Left lung (tissue), 10 donors: ENCODE data around the gene ZBTB7B. TPM values are rescaled to one million over a fixed set of nuclear protein-coding genes. Genes with fewer than 3 reads are reported as not detected.
"Not testable (repeated sequence)": the region's sequence is repeated elsewhere in the genome, so short reads cannot be mapped to it uniquely, and the experiment has no call there.

Experiments
- ATAC-seq: fragments of 200-7000 bp; cut with Tn5 transposase; one replicate; pipeline ENCODE4 v1.9.1; 2020; ENCODE audit warnings: moderate library complexity
- DNase-seq, 4 donors: peaks; one replicate each; pipeline ENCODE4 v3.0.0-alpha.2; 2013 to 2020
- H3K27ac ChIP-seq, 2 donors: fragments of 200-600 bp; sonication (generic) in 1 of 2; one replicate each; pipeline versions ENCODE4 v1.5.0 to v1.8.0; 2020 to 2021
- H3K27me3 ChIP-seq, 2 donors: fragments of 200-600 bp; sonication (generic) in 1 of 2; one replicate each; pipeline versions ENCODE4 v1.5.0 to v1.8.0; 2020 to 2021
- H3K36me3 ChIP-seq, 2 donors: fragments of 200-600 bp; sonication (generic) in 1 of 2; one replicate each; pipeline versions ENCODE4 v1.5.0 to v1.8.0; 2020 to 2021
- H3K4me1 ChIP-seq, 2 donors: fragments of 200-600 bp; one replicate each; pipeline ENCODE4 v1.8.0; 2021
- H3K4me3 ChIP-seq, 2 donors: fragments of 200-600 bp; sonication (generic) in 1 of 2; one replicate each; pipeline versions ENCODE4 v1.5.0 to v1.8.0; 2020 to 2021; ENCODE audit warnings: mild to moderate bottlenecking in 1 of 2
- H3K9me3 ChIP-seq, 2 donors: fragments of 200-600 bp; sonication (generic) in 1 of 2; one replicate each; pipeline versions ENCODE4 v1.5.0 to v1.8.0; 2020 to 2021
- CTCF ChIP-seq, 2 donors: fragments of 200-600 bp; sonication (generic) in 1 of 2; IDR thresholded peaks; one replicate each; pipeline versions ENCODE4 v1.5.0 to v1.8.0; 2021; ENCODE audit warnings: antibody characterized with exemption in 2 of 2
- intact Hi-C, 2 donors: fragments of 100-400 bp; cut with DNase I; formaldehyde crosslinking; loops; one replicate each; pipeline versions ENCODE4 v1.11.2 to v1.14.2; 2022
- polyA plus RNA-seq, 6 donors: library from polyadenylated mRNA; unstranded; fragments of 120-200 nt; gene quantifications; one replicate each; pipeline ENCODE4 v1.2.1, GENCODE V29; 2013; ENCODE audit not compliant: insufficient read length in 6 of 6
- total RNA-seq, 2 donors: library from RNA; stranded (reverse); fragmentation: NEBNext Ultra II Directional; extraction: Animal tissue kit (Norgen Biotek cat#: 25700); gene quantifications; one replicate each; pipeline ENCODE4 v1.2.1, GENCODE V29; 2021
- donor health status: DM: no; HTN: yes; CAD: no.
- donor health status: DM: no; HTN: no; CAD: no.

The ZBTB7B gene
- total and polyA plus RNA-seq, 8 donors: 14.4 to 104 (median 19.0) TPM

GRCh38 chr1:154993572-154994268 is 8.9 kb upstream of the ZBTB7B start, which contains the start of gene LENEP:
Gene LENEP, plus strand, starts transcription at chr1:154993586. Its CDS starts 22 bp downstream, at chr1:154993608.
- TF ChIP-seq CTCF (IDR thresholded peaks at IDR 0.05): no peak
- H3K27me3 ChIP-seq: no peaks in the 10 kb centered on the region
- intact Hi-C loops: no loop called here

GRCh38 chr1:154994269-154994587 is 8.4 kb upstream of the ZBTB7B start:
- ATAC-seq (no peak), DNase-seq (peak in 1 of 4 donors; percentile 10)
- no peak for TF ChIP-seq CTCF (IDR thresholded peaks at IDR 0.05)
- Histone ChIP-seq H3K4me3 (no peak overlapping the region), H3K27ac (no peak overlapping the region), H3K4me1 (peaks cover 4 to 31% of the 10 kb centered on the region in 2 donors), H3K36me3 (peaks cover 0 to 26% of the 10 kb centered on the region in 2 donors), H3K9me3 (no peaks in the 10 kb centered on the region), H3K27me3 (no peaks in the 10 kb centered on the region)
- intact Hi-C loops: no loop called here

More at GRCh38 chr1:154993572-154994268, 8.9 kb upstream of the ZBTB7B start, which contains the start of gene LENEP:
- Histone ChIP-seq H3K36me3 (peaks cover 0 to 31% of the 10 kb centered on the region in 2 donors), H3K9me3 (no peaks in the 10 kb centered on the region), H3K4me3 (no peak within 1 kb of the TSS), H3K27ac (no peak within 1 kb of the TSS), H3K4me1 (peaks cover under 1 to 26% of the 10 kb centered on the region in 2 donors)
- DNase-seq: peak in 1 of 4 donors; percentile 26
- ATAC-seq: no peak

DNA sequence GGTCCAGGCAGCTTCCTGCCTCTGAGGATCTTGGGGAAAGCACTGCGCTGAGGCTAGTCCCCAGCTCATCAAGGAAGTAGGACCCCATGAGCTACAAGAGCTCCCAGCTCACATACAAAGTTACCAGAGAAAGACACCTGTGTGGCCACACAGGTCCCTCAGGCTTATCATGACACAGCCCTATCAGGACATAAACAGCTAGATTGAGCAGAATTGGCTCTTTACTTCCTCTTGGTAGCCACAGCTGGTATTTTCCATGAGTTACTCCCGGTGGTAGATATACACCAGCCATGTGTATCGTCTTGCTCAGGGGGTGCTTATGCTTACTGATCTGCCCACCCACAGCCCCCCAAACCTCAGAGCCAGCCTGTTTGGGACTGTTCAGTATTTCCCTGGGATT is 8.0 kb upstream of the ZBTB7B start:
- no peak for TF ChIP-seq CTCF (IDR thresholded peaks at IDR 0.05)

GRCh38 chr1:154995301-154995983 is 7.2 kb upstream of the ZBTB7B start:
- H3K27me3 ChIP-seq, H3K9me3 ChIP-seq, H3K4me3 ChIP-seq, H3K27ac ChIP-seq, intact Hi-C loops: not testable (repeated sequence)
- Histone ChIP-seq H3K36me3 (peaks cover 0 to 14% of the 10 kb centered on the region in 2 donors), H3K4me1 (peaks cover 15 to 43% of the 10 kb centered on the region in 2 donors)
- DNase-seq (peak in 2 of 4 donors; percentile 41 to 70), ATAC-seq (peak; percentile 16)

More for the DNA sequence above, 8.0 kb upstream of the ZBTB7B start:
- Histone ChIP-seq H3K4me1 (peaks cover 8 to 35% of the 10 kb centered on the region in 2 donors), H3K4me3 (no peak overlapping the region), H3K27me3 (no peaks in the 10 kb centered on the region), H3K9me3 (no peaks in the 10 kb centered on the region), H3K36me3 (peaks cover 0 to 22% of the 10 kb centered on the region in 2 donors), H3K27ac (no peak overlapping the region)
- DNase-seq (no peak), ATAC-seq (no peak)
- intact Hi-C loops: no loop called here

DNA sequence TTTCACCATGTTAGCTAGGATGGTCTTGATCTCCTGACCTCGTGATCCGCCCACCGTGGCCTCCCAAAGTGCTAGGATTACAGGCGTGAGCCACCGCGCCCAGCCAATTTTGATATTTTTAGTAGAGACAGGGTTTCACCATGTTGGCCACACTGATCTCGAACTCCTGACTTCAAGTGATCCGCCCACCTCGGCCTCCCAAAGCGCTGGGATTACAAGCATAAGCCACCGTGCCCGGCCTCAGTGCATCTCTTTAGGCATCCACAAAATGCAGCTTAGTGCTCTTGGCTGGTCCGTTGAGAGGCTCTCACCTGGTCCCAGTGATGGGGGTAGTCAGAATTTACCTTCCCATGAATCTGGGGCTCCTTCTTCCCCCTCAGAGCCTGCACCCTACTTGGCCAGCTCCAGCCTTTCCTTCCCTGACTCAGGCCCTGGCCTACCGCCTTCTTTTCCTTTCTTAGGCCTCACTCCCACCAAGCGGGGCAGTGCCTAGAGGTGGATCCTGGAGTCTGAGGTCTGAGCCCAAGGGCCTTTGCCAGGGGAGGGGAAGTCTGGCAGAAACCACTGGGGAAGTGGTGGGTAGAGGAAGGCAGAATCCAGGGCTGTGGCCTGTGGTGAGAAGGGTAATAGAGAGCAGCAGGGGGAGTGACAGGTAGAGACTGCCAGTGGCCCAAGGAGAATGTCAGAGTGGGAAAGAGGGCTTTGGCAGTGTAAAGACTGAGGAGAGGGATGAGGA is 5.5 kb upstream of the ZBTB7B start:
- ATAC-seq (no peak), DNase-seq (peak in 1 of 4 donors; percentile 33)
- no peaks in the 10 kb centered on the region for H3K36me3 ChIP-seq
- peaks cover 15 to 45% of the 10 kb centered on the region in 2 donors for H3K4me1 ChIP-seq
- H3K9me3 ChIP-seq: no peaks in the 10 kb centered on the region
- intact Hi-C loops: no loop called here
- H3K27ac ChIP-seq: no peak overlapping the region
- no peak overlapping the region for H3K4me3 ChIP-seq
- TF ChIP-seq CTCF (IDR thresholded peaks at IDR 0.05): no peak
- H3K27me3 ChIP-seq: no peaks in the 10 kb centered on the region
